GM18511 (cell line): ENCODE results near the gene SCLY.

Experiments used
- ATAC-seq: cut with Tn5 transposase; IDR thresholded peaks from one replicate; pipeline ENCODE4 v1.9.1; 2021; ENCODE audit warnings: mild to moderate bottlenecking, moderate library complexity; ENCODE audit not compliant: unreplicated experiment

SCLY gene

DNA sequence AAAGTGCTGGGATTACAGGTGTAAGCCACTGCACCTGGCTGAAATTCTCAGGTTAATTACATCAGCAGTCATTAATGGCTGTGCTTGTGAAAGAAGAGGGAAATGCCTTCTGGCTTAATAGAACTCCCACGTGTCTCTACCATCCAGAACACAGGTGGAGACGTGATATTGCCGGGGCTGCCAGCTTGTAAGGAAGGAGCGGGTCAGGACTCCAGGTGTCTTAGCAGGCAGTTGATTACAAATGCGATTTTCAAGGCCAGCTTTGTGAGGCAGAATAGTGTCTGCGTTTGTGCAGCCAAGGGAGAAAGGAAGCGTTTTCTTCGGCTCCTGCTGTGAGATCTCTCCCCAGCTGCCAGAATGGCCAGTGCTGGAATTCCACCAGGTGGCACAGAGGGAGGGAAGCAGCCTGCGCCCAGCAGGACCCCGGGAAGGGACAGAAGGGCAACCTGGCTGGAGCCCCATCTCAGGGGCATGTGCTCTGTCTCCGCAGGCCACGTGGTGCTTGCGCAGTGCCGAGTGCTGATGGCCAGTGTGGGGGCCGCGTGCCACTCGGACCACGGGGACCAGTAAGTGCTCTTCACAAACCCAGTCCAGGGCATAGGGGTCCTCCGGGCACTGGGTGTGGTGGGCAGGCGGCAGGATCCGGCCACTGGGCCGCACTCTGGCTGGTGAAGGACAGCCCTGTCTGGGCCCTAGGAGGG is 35.7 kb downstream of the SCLY start:
- no peak for ATAC-seq

GRCh38 chr2:238097201-238097987 is 36.6 kb downstream of the SCLY start:
- no peak for ATAC-seq

DNA sequence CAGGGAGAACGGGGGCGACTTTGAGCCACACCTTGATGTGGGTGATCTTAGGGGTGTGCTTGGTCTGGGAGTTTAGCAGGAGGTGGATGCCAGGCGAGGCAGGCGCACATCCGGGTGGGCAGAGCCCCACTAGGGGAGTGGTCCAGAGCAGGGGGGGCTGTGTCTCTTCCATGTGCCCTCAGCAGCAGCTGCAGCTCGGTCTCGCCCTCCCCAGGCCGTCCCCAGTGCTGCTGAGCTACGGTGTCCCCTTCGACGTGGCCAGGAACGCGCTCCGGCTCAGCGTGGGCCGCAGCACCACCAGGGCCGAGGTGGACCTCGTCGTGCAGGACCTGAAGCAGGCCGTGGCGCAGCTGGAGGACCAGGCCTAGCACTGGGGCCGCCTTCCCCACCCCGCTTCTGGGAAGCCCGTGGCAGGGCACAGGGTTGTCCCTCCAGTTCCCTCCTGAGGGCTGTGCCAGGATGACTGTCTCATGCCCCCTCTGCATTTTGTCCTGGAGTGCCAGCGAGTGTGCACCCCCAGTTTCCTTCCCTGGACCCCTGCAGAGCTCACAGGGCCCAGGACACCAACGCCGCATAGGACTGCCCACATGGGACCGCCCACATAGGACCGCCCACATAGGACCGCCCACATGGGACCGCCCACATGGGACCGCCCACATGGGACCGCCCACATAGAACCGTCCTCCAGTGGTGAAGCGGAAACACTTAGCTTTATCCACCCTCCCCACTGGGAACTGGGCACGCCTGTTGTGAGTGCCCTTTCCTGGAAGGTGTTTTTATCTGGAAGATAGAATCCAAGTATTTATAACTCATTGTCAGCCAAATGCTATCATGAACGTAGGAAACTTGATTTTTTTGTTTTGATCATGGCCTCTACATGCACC is 37.4 kb downstream of the SCLY start:
- peak; percentile 86 for ATAC-seq

DNA sequence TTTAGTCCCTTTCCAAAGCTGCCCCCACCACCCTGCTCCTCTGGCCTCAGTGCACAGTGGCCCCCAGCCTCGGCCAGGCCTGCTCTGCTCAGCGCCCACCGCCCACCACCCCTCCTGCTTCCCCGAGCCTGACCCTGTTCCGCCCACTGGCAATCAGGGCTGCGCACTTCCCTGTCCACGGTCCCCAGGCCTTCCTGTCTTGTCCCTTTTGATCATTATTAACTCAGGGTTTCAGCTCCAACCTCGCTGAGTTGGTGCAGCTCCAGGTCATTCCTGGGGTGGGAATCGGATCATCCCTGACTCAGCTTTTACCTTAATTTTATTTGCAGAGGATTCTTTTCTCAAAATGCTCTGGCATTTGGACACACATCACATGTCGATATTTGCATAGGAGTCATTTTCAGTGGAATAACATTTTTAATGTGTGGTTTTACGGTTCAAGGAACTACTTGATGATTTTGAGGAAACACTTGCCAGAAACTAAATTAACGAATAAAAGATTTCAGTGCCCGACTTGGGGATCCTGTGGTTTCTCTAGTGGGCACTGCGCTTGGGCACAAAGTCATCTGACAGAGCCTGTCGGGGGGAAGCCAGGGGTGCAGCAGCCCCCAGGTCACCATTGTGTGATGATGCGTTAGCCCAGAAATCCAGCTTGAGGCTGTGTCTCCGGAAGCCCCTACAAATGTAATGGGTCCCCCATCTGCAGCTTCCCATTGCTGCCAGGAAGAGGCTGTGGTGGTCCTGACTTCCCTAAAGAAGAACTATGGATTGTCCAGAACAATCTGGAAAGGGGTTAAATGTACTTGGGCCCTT is 38.3 kb downstream of the SCLY start:
- ATAC-seq, result peak; percentile 29

DNA sequence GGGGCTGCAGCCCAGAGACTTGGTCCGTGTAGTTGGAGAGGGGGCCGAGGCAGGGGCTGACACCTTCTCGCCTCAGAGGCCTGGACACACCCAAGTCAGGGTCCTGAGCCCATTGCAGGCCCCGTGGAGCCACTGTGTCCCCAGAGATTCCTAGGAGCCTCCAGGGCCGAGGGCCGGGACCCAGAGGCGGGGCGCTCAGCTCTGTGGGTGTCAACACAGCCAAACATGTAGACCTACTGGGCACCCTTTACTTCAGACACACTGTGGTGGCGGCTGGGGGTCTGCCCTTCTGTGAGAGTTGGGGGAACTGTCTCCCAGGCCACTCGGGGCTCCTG is 38.9 kb downstream of the SCLY start:
- ATAC-seq, result no peak

DNA sequence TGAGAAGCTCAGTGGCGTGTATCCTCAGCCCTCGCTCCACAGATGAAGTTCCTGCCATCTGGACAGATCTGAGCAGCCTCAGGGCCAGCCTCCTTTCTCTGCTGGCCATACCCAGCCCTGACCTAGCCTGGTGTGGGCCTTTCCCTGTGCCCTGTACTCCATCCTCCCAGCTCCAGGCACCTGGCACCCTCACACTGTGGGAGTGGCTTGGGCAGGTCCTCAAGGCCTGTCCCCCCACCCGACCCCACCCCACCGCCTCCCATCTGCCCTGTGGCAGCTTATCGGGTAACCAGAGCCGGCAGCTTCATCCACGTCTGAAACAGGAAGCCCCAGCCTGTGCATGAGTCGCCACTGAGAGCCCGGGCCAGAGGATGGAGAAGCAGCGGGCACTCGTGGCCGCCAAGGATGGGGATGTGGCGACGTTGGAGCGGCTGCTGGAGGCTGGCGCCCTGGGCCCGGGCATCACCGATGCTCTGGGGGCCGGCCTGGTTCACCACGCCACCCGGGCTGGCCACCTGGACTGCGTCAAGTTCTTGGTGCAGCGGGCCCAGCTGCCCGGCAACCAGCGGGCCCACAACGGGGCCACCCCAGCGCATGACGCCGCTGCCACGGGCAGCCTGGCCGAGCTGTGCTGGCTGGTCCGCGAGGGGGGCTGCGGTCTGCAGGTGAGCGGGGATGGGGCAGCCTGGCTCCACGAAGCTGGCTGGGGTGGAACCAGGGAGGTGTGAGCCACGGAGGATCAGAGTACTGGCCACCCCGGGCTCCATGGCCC is 39.4 kb downstream of the SCLY start, which contains the start of gene ESPNL:
ESPNL (plus strand) TSS at position 292 of the 772 bp plus-strand sequence; CDS start at position 372, 80 bp downstream.
- ATAC-seq, result no peak

DNA sequence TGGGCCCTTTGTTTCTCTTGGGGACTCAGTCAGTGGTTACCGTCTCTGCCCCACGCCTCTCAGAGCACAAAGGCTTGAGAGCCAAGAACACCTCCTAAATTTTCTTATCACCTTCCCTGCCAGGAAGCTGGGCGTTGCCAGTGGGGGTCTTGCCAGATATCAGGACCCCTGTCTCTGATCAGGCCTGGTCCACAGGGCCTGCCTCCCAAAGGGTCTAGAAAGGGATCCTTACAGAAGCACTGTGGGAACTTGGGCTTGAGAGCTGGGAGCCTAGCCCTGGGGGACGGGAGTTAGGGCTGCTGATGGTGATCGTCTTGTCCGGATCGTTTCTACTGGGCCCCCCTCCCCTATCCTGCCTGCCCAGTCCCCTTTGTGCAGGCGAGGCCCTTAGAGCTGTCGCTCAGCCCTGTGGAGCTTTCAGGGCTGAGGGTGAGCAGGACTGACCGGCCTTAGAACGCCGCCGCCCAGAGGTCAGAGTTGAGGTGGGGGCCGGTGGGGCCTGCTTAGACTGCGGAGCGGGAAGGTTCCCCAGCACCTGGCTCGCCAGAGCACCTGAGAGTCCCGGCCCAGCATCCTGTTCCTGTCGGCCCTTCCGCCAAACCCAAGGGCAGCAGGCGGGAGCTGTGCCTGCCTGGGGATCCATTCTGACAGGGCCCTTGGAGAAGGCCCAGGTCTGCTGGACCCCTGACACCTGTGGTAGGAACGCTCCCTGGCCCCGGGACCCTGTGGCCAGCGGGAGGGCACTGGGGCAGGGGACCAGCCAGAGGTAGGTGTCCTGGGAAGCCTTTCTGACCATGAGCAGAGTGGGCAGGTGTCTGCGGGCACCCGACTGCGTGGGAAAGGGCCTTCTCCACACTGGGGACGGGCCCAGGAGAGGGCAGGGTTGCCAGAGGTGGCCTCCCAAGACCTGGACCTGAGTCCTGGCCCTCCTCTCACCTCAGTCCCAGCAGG is 40.3 kb downstream of the SCLY start:
- no peak for ATAC-seq

DNA sequence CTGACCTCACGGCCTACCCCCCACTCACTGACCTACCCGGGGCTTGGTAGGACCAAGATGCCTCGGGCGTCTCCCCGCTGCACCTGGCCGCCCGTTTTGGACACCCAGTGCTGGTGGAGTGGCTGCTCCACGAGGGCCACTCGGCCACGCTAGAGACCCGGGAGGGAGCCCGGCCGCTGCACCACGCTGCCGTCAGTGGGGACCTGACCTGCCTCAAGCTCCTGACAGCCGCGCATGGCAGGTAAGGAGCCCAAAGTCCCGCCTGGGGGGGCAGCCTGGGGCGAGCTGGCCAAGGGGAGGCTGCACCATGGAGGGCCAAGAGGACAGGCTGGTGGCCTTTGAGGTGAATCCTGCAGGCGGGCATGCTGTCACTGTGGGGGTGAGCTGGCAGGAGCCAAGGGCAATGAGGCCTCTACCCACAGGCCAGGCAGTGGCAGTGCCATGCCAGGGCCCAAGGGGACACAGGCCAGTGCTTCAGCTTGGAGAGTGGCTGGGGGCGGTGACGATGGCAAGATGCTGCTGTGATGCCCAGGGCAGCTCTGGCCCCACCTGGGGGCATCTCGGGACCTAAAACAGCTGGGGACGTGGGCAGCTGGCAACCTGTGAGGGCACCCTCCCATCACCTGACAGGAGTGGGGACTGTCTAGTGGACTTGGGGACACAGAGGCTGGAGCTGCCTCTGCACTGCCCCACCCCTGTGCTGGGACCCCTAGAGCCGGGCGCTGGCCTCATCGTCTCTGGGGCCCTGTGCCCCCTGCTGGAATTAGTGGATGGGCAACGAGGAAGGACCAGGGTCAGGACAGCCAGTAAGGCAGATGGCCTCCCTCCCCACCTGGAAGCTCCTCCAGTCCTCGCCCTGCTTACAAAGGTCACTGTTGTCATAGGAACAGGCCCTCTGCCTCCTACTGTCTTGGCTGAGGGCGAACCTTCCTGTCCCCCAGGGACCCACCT is 41.4 kb downstream of the SCLY start:
- no peak for ATAC-seq

DNA sequence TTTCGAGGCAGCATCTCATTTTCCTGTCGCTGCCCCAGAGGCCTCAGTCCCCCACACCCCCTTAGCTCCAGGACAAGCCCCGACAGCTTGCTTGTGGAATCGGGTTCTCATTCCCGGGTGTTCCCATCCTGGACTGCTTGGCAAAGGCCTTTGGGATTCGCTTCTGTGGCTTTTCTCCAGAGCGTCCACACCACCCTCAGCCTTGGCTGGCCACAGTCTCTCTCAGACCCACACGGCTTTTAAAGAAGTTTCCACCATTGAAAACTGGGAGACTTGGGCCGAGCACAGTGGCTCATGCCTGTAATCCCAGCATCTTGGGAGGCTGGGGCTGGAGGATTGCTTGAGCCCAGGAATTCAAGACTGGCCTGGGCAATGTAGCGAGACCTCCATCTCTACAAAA is 42.1 kb downstream of the SCLY start:
- ATAC-seq, result no peak

DNA sequence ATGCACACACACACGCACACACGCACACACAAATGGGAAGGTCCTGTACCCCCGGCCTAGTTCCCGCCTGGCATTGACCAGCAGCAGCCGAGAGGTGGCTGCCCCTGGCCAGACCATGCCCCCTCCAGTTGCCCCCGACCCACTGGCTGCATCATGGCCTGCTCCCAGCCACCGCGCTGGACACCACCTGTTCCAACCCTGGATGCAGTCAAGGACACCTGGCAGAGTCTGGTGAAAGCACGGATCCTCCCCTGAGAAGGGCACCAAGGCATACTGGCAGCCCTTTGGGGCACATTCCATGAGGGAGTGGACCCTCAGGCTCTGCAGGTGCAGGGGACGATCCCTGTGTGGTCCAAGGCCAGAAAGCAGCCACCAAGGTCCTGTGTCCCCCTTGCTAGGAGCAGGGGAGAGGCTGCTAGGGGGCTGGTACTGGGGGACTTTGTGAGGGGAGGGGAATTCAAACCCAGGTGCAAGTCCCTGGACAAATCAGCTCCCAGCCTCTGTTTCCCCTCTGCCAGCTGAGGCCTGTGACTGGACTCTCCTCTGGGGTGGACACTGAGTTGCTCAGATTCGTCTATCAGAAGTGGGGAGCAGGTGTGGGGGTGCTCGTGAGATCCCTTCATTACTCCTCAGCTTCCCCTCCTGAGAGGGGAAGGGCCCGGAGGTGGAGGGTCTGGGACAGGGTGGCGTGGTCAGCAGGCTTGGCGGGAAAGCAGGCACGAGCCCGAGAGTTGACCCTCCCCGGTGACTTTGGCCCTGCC is 42.8 kb downstream of the SCLY start:
- ATAC-seq, result no peak

- ATAC-seq, result no peak
Measured at GRCh38 chr2:238104226-238104690, 43.5 kb downstream of the SCLY start.

- ATAC-seq, result no peak
Measured at GRCh38 chr2:238104691-238105371, 44.0 kb downstream of the SCLY start.

DNA sequence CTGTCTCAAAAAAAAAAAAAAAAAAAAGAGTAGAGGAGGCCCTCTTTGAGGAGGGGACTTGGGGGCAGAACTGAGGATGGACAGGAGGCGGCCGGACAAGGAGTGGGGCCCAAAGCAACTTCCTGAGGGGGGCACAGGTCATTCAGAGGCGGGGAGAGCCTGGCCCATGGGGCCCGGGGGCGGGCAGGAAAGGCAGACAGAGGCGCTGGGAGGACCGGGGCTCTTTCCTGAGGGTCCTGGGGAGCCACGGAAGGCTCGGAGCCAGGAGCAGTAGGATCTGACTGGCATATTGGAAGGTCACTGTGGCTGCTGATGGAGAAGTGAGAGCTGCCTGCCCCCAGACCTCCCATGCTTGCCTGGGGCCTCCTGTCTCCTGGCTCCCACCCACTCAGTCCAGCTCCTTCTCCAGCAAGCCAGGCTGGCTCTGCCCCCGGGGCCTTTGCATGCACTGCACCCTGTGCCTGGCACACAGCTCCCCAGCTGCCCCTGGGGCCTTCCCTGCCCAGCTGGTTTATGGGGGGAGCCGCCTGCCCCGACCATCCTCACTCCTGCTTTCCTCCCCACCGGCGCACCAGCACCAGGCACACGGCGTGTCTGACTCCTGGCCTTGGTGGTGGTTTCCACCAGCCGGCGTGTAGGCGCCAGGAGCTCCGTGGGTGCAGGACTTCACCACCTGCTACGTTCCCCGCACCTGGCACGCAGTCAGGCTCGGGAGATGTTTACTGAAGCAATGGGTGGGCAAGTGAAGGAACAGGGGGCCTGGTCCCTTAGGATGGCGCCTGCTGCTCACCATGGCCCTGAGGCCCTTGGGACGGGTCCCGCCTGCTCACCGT is 44.9 kb downstream of the SCLY start:
- no peak for ATAC-seq

- no peak for ATAC-seq
Measured at GRCh38 chr2:238106339-238106697, 45.5 kb downstream of the SCLY start.
